HG02852 (cell line): ENCODE measurements around the gene CFAP44.
"Not testable (repeated sequence)": the region's sequence is repeated elsewhere in the genome, so short reads cannot be mapped to it uniquely, and the experiment has no call there.

ENCODE experiments used
- ATAC-seq: cut with Tn5 transposase; IDR thresholded peaks from one replicate; pipeline ENCODE4 v1.9.1; 2021; ENCODE audit warnings: mild to moderate bottlenecking, moderate library complexity; ENCODE audit not compliant: unreplicated experiment

The CFAP44 gene

GRCh38 chr3:113441051-113441770 lies at the start of gene CFAP44:
Gene CFAP44, minus strand, starts transcription at chr3:113441493. Its CDS starts 7,829 bp downstream, at chr3:113433664.
- no peak for ATAC-seq

- ATAC-seq = no peak
Measured at GRCh38 chr3:113485161-113485609, 43.9 kb upstream of the CFAP44 start.

- no peak for ATAC-seq
Measured at GRCh38 chr3:113468539-113468938, 27.2 kb upstream of the CFAP44 start.

GRCh38 chr3:113461488-113461887 lies 20.2 kb upstream of the CFAP44 start:
- no peak for ATAC-seq

- ATAC-seq = not testable (repeated sequence)
Measured at GRCh38 chr3:113458554-113458953, 17.3 kb upstream of the CFAP44 start.

- ATAC-seq = no peak
Measured at GRCh38 chr3:113455446-113455845, 14.2 kb upstream of the CFAP44 start.

GRCh38 chr3:113454630-113455029 lies 13.3 kb upstream of the CFAP44 start:
- ATAC-seq = no peak

- no peak for ATAC-seq
Measured at GRCh38 chr3:113454057-113454456, 12.8 kb upstream of the CFAP44 start.

- ATAC-seq = no peak
Measured at GRCh38 chr3:113450911-113451310, 9.6 kb upstream of the CFAP44 start.

- ATAC-seq = no peak
Measured at GRCh38 chr3:113439606-113440005, 1.7 kb downstream of the CFAP44 start.

- ATAC-seq = no peak
Measured at GRCh38 chr3:113438224-113438623, 3.1 kb downstream of the CFAP44 start.

GRCh38 chr3:113437411-113437810 lies 3.9 kb downstream of the CFAP44 start:
- ATAC-seq = no peak

- no peak for ATAC-seq
Measured at GRCh38 chr3:113436809-113437208, 4.5 kb downstream of the CFAP44 start.

GRCh38 chr3:113431811-113432210 lies 9.5 kb downstream of the CFAP44 start:
- ATAC-seq = no peak

GRCh38 chr3:113428581-113428980 lies 12.7 kb downstream of the CFAP44 start:
- ATAC-seq = no peak

GRCh38 chr3:113423699-113424098 lies 17.6 kb downstream of the CFAP44 start:
- peak; percentile 53 for ATAC-seq

GRCh38 chr3:113421082-113421481 lies 20.2 kb downstream of the CFAP44 start:
- no peak for ATAC-seq

- no peak for ATAC-seq
Measured at GRCh38 chr3:113409676-113410075, 31.6 kb downstream of the CFAP44 start.

- no peak for ATAC-seq
Measured at GRCh38 chr3:113405180-113405579, 36.1 kb downstream of the CFAP44 start.

- no peak for ATAC-seq
Measured at GRCh38 chr3:113404637-113405036, 36.7 kb downstream of the CFAP44 start.
